Testis (tissue), 3 donors: ENCODE measurements around the gene P4HA3. TPM values are rescaled to one million over a fixed set of nuclear protein-coding genes. Genes with fewer than 3 reads are reported as not detected.

Experiments
- DNase-seq: peaks from one replicate; pipeline ENCODE4 v3.0.0-alpha.2; 2019
- H3K27ac ChIP-seq, 2 donors: fragments of 200-600 bp; sonication (generic); one replicate each; pipeline ENCODE4 v1.5.1; 2019
- H3K27me3 ChIP-seq: fragments of 200-600 bp; sonication (generic); one replicate; pipeline ENCODE4 v1.5.1; 2019
- H3K36me3 ChIP-seq: fragments of 200-600 bp; sonication (generic); one replicate; pipeline ENCODE4 v1.5.1; 2017; ENCODE audit warnings: low read depth; ENCODE audit errors: missing control alignments
- H3K4me1 ChIP-seq: fragments of 200-600 bp; sonication (generic); one replicate; pipeline ENCODE4 v1.5.1; 2019
- H3K4me3 ChIP-seq, 2 donors: fragments of 200-600 bp; sonication (generic); one replicate each; pipeline ENCODE4 v1.5.1; 2017 to 2019
- H3K9me3 ChIP-seq: fragments of 200-600 bp; sonication (generic); one replicate; pipeline ENCODE4 v1.5.1; 2017
- CTCF ChIP-seq, 3 experiments: fragments of 450-650 bp in 2 of 3; fragments of 200-600 bp in 1 of 3; sonication (generic) in 1 of 3; IDR thresholded peaks; one replicate each; pipeline ENCODE4 v1.5.1; 2016 to 2019; ENCODE audit warnings: antibody characterized with exemption in 3 of 3, mild to moderate bottlenecking in 2 of 3, moderate library complexity in 1 of 3
- POLR2A ChIP-seq: fragments of 450-650 bp; IDR thresholded peaks from one replicate; pipeline ENCODE4 v1.6.1; 2017; ENCODE audit warnings: antibody characterized with exemption, mild to moderate bottlenecking, moderate library complexity
- WGBS, 2 donors: methylation state at CpG; one replicate each; pipeline ENCODE4 v1.1.5; 2018; 5-methylcytosine and 5-hydroxymethylcytosine counted together
- intact Hi-C: fragments of 100-400 bp; cut with DNase I; formaldehyde crosslinking; loops from one replicate; pipeline ENCODE4 v1.15.1; 2023; ENCODE audit warnings: low total_unique reads
- polyA plus RNA-seq: library from polyadenylated mRNA; stranded (reverse); fragments of 350-450 nt; fragmentation: Illumina TruSeq; extraction: RNeasy Lipid Tissue Mini Kit (QIAGEN cat#74804); gene quantifications from one replicate; pipeline ENCODE4 v1.2.3, GENCODE V29; 2014; ENCODE audit warnings: low read depth, low replicate concordance; ENCODE audit not compliant: insufficient read depth
- total RNA-seq, 2 donors: library from RNA; depleted of rRNA; stranded (reverse); fragments of >200 nt; gene quantifications; one replicate each; pipeline ENCODE4 v1.2.3, GENCODE V29; 2016

The P4HA3 gene
- total and polyA plus RNA-seq, 3 donors from 2014 or later = 4.8 to 8.1 (median 4.9) TPM

- H3K4me1 ChIP-seq = no peaks in the 10 kb centered on the region
- no peaks in the 10 kb centered on the region for H3K36me3 ChIP-seq
- no peak overlapping the region for H3K27ac ChIP-seq
- intact Hi-C loops = no loop called here
- 75% methylated on average over 5 of the region's 5 CpGs for WGBS, 2 donors
- DNase-seq = no peak
- TF ChIP-seq CTCF (IDR thresholded peaks at IDR 0.05) (no peak), POLR2A (no peak)
- H3K27me3 ChIP-seq = no peaks in the 10 kb centered on the region
- H3K9me3 ChIP-seq = no peaks in the 10 kb centered on the region
- no peak overlapping the region for H3K4me3 ChIP-seq
Observed at GRCh38 chr11:74319139-74319816, 7.8 kb upstream of the P4HA3 start.

- Histone ChIP-seq H3K27ac (no peak overlapping the region), H3K36me3 (no peaks in the 10 kb centered on the region), H3K4me3 (no peak overlapping the region), H3K4me1 (no peaks in the 10 kb centered on the region), H3K27me3 (no peaks in the 10 kb centered on the region), H3K9me3 (no peaks in the 10 kb centered on the region)
- DNase-seq = no peak
- WGBS, 2 donors = 79 to 95% methylated on average over 1 of the region's 1 CpG
- TF ChIP-seq CTCF (IDR thresholded peaks at IDR 0.05) (no peak), POLR2A (no peak)
- intact Hi-C loops = no loop called here
Observed at GRCh38 chr11:74318241-74318932, 6.9 kb upstream of the P4HA3 start.

- no peak for TF ChIP-seq CTCF (IDR thresholded peaks at IDR 0.05)
- no peak for TF ChIP-seq POLR2A
- intact Hi-C loops = no loop called here
Observed at GRCh38 chr11:74316772-74317505, 5.5 kb upstream of the P4HA3 start.

GRCh38 chr11:74312326-74312725, 886 bp upstream of the P4HA3 start:
- H3K27me3 ChIP-seq = no peaks in the 10 kb centered on the region
- WGBS, 2 donors = 88 to 91% methylated on average over 1 of the region's 1 CpG
- no peak for DNase-seq

More at GRCh38 chr11:74316772-74317505, 5.5 kb upstream of the P4HA3 start:
- Histone ChIP-seq H3K4me3 (no peak overlapping the region), H3K4me1 (no peaks in the 10 kb centered on the region), H3K27ac (no peak overlapping the region), H3K27me3 (no peaks in the 10 kb centered on the region), H3K9me3 (no peaks in the 10 kb centered on the region), H3K36me3 (no peaks in the 10 kb centered on the region)
- DNase-seq = no peak

More at GRCh38 chr11:74312326-74312725, 886 bp upstream of the P4HA3 start:
- TF ChIP-seq POLR2A = no peak
- TF ChIP-seq CTCF (IDR thresholded peaks at IDR 0.05) = no peak
- Histone ChIP-seq H3K9me3 (no peaks in the 10 kb centered on the region), H3K4me3 (no peak overlapping the region), H3K4me1 (peaks cover 3% of the 10 kb centered on the region), H3K36me3 (no peaks in the 10 kb centered on the region), H3K27ac (no peak overlapping the region)
- intact Hi-C loops = no loop called here
